ENCODE data around the gene ATXN1.

ATXN1 gene

GRCh38 chr6:16503241-16503775 lies 258.0 kb downstream of the ATXN1 start:
- TF ChIP-seq ESRRG (CRISPR knock-in tag; IDR thresholded peaks at IDR 0.05) (no peak), ZC3H10 (CRISPR knock-in tag; IDR thresholded peaks at IDR 0.05) (no peak), ZNF70 (CRISPR knock-in tag; IDR thresholded peaks at IDR 0.05) (no peak), RARB (CRISPR knock-in tag; IDR thresholded peaks at IDR 0.05) (no peak), GLIS3 (CRISPR knock-in tag; IDR thresholded peaks at IDR 0.05) (no peak), TOX (CRISPR knock-in tag; IDR thresholded peaks at IDR 0.05; ENCODE audit: borderline replicate concordance) (no peak), ZFP3 (CRISPR knock-in tag; IDR thresholded peaks at IDR 0.05) (no peak), CREB5 (CRISPR knock-in tag; IDR thresholded peaks at IDR 0.05; ENCODE audit: low read depth) (no peak), CSRNP3 (CRISPR knock-in tag; IDR thresholded peaks at IDR 0.05) (no peak), POU6F1 (CRISPR knock-in tag; IDR thresholded peaks at IDR 0.05; ENCODE audit: borderline replicate concordance, low read depth) (no peak), OSR1 (CRISPR knock-in tag; IDR thresholded peaks at IDR 0.05) (no peak), BACH2 (CRISPR knock-in tag; IDR thresholded peaks at IDR 0.05; ENCODE audit: borderline replicate concordance) (no peak), ISL1 (CRISPR knock-in tag; IDR thresholded peaks at IDR 0.05) (no peak), ARNTL (CRISPR knock-in tag; IDR thresholded peaks at IDR 0.05; ENCODE audit: borderline replicate concordance, low read depth) (no peak), PATZ1 (CRISPR knock-in tag; IDR thresholded peaks at IDR 0.05; ENCODE audit: borderline replicate concordance) (no peak), ZNF8 (CRISPR knock-in tag; IDR thresholded peaks at IDR 0.05) (no peak), SNAI2 (CRISPR knock-in tag; IDR thresholded peaks at IDR 0.05) (no peak), ZFP30 (CRISPR knock-in tag; IDR thresholded peaks at IDR 0.05) (no peak), TCF4 (CRISPR knock-in tag; IDR thresholded peaks at IDR 0.05; ENCODE audit: borderline replicate concordance) (no peak), ZNF565 (CRISPR knock-in tag; conservative IDR thresholded peaks at IDR 0.05; ENCODE audit: low read depth) (no peak)
- ATAC-seq: no peak

- TF ChIP-seq ZC3H10 (CRISPR knock-in tag; IDR thresholded peaks at IDR 0.05) (no peak), BACH2 (CRISPR knock-in tag; IDR thresholded peaks at IDR 0.05; ENCODE audit: borderline replicate concordance) (no peak), GLIS3 (CRISPR knock-in tag; IDR thresholded peaks at IDR 0.05) (no peak), PPARA (CRISPR knock-in tag; IDR thresholded peaks at IDR 0.05; ENCODE audit: borderline replicate concordance) (no peak), ZNF8 (CRISPR knock-in tag; IDR thresholded peaks at IDR 0.05) (no peak)
- ATAC-seq: no peak
Measured at GRCh38 chr6:16498957-16499356, 262.3 kb downstream of the ATXN1 start.

- ATAC-seq: no peak
- TF ChIP-seq ISL1 (CRISPR knock-in tag; IDR thresholded peaks at IDR 0.05) (no peak), ZNF565 (CRISPR knock-in tag; conservative IDR thresholded peaks at IDR 0.05; ENCODE audit: low read depth) (no peak), SNAI2 (CRISPR knock-in tag; IDR thresholded peaks at IDR 0.05) (no peak), CSDC2 (CRISPR knock-in tag; IDR thresholded peaks at IDR 0.05) (no peak), ZNF70 (CRISPR knock-in tag; IDR thresholded peaks at IDR 0.05) (no peak), ESRRG (CRISPR knock-in tag; IDR thresholded peaks at IDR 0.05) (no peak), PPARA (CRISPR knock-in tag; IDR thresholded peaks at IDR 0.05; ENCODE audit: borderline replicate concordance) (no peak)
Measured at GRCh38 chr6:16498237-16498636, 263.0 kb downstream of the ATXN1 start.
